MG63 (cell line): ENCODE results near the gene MFSD12. TPM values are rescaled to one million over a fixed set of nuclear protein-coding genes. Genes with fewer than 3 reads are reported as not detected.
"Not testable (repeated sequence)": the region's sequence is repeated elsewhere in the genome, so short reads cannot be mapped to it uniquely, and the experiment has no call there.

Source experiments
- DNase-seq: peaks from one replicate; pipeline ENCODE4 v3.0.0-alpha.2; 2020
- H3K27me3 ChIP-seq: fragments of 250-450 bp; sonication (Bioruptor Pico); 2 replicates; pipeline ENCODE4 v1.5.1; 2020; ENCODE audit warnings: mild to moderate bottlenecking, moderate library complexity
- H3K36me3 ChIP-seq: fragments of 250-450 bp; sonication (Bioruptor Pico); 2 replicates; pipeline ENCODE4 v1.5.1; 2020; ENCODE audit warnings: mild to moderate bottlenecking, moderate library complexity
- H3K4me3 ChIP-seq: fragments of 250-450 bp; sonication (Bioruptor Pico); 2 replicates; pipeline ENCODE4 v1.5.1; 2020; ENCODE audit warnings: mild to moderate bottlenecking, moderate library complexity
- H3K9me3 ChIP-seq: fragments of 250-450 bp; sonication (Bioruptor Pico); 2 replicates; pipeline ENCODE4 v1.5.1; 2020; ENCODE audit warnings: mild to moderate bottlenecking, moderate library complexity
- total RNA-seq: library from RNA; depleted of rRNA; stranded (reverse); fragments of >200 nt; shearing (Covaris generic); gene quantifications from 2 replicates; pipeline ENCODE4 v1.2.3, GENCODE V29; 2014; ENCODE audit warnings: low replicate concordance

Gene MFSD12
- total RNA-seq, 1 experiment from 2014 or later = 26.4 TPM

DNA sequence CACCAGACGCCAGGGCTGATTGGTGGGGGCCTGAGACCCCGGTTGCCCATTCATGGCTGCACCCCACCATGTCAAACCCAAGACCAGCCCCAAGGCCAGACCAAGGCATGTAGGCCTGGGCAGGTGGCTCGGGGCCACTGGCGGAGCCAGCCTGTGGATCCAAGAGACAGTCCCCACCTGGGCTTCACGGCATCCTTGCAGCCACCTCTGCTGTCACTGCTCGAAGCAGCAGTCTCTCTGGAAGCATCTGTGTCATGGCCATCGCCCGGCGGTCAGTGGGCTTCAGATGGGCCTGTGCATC is 22.2 kb downstream of the MFSD12 start:
- Histone ChIP-seq H3K27me3 (no peaks in the 10 kb centered on the region), H3K36me3 (peaks cover 3% of the 10 kb centered on the region; the same call in 1 of the 2 replicates), H3K4me3 (no peak overlapping the region), H3K9me3 (no peaks in the 10 kb centered on the region)
- no peak for DNase-seq

DNA sequence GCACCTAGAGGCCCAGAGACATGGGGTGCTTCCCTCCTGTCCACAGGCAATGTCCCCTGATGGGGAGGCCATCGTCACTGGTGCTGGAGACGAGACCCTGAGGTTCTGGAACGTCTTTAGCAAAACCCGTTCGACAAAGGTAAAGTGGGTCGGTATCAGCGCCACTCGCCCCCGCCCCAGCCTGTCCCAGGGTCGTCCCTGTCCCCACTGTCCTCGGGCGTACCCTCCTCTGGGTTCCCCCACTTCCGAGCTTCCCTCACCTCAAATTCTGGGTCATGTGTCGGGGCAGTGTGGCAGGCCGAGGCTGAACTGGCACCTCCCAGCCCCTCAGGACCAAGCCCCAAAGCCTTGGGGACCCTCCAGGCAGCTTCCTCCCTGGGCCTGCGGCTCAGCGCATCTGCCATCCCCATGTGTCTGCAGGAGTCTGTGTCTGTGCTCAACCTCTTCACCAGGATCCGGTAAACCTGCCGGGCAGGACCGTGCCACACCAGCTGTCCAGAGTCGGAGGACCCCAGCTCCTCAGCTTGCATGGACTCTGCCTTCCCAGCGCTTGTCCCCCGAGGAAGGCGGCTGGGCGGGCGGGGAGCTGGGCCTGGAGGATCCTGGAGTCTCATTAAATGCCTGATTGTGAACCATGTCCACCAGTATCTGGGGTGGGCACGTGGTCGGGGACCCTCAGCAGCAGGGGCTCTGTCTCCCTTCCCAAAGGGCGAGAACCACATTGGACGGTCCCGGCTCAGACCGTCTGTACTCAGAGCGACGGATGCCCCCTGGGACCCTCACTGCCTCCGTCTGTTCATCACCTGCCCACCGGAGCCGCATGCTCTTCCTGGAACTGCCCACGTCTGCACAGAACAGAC is 22.8 kb downstream of the MFSD12 start:
- H3K36me3 ChIP-seq = peaks cover 3% of the 10 kb centered on the region; the same call in 1 of the 2 replicates
- no peak overlapping the region for H3K4me3 ChIP-seq
- no peaks in the 10 kb centered on the region for H3K27me3 ChIP-seq
- no peak for DNase-seq
- no peaks in the 10 kb centered on the region for H3K9me3 ChIP-seq

DNA sequence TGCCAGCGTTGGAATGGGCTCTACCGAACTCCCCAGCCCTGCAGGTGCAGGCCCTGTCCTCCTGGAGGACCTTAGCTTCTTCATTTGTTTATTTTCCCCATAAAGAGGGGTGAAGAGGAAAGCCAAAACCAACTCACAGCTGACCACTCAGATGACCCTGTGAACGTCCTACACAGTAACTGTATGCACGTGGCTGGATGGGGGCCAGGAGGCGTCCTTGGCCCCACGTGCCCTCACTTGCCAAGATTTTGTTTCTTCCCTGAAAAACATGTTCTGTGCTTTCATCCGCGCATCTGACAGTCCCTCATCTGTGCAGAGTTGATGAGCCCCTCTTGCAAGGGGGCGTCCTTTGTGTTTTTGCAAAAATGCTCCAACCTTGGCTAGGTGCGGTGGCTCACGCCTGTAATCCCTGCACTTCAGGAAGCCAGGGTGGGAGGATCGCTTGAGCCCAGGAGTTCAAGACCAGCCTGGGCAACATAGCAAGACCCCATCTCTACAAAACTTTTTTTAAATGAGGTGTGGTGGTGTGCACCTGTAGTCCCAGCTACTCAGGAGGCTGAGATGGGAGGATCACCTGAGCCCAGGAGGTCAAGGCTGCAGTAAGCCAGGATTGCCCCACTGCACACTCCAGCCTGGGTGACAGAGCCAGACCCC is 23.7 kb downstream of the MFSD12 start:
- no peak for DNase-seq
- Histone ChIP-seq H3K4me3 (no peak overlapping the region), H3K36me3 (peaks cover 3% of the 10 kb centered on the region; the same call in 1 of the 2 replicates), H3K27me3 (no peaks in the 10 kb centered on the region), H3K9me3 (no peaks in the 10 kb centered on the region)

DNA sequence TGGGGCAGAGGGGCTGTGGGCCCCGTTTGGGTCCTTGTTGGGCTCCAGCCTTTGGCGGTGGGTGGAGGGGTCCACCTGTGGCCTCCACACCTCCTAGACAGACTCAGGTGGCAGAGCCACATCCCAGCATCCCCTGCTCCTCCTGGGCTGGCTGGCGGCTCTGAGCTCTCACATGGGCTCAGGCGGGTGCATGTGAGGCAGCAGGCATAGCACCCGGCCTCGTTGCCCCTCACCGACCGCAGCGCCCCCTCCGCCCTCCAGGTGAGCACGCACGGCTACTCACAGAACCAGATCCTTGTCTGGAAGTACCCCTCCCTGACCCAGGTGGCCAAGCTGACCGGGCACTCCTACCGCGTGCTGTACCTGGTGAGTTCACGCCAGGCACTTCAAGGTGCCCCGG is 24.4 kb downstream of the MFSD12 start:
- DNase-seq = no peak
- no peaks in the 10 kb centered on the region for H3K27me3 ChIP-seq
- no peaks in the 10 kb centered on the region for H3K9me3 ChIP-seq
- H3K36me3 ChIP-seq = peaks cover 3% of the 10 kb centered on the region; the same call in 1 of the 2 replicates
- H3K4me3 ChIP-seq = no peak overlapping the region

DNA sequence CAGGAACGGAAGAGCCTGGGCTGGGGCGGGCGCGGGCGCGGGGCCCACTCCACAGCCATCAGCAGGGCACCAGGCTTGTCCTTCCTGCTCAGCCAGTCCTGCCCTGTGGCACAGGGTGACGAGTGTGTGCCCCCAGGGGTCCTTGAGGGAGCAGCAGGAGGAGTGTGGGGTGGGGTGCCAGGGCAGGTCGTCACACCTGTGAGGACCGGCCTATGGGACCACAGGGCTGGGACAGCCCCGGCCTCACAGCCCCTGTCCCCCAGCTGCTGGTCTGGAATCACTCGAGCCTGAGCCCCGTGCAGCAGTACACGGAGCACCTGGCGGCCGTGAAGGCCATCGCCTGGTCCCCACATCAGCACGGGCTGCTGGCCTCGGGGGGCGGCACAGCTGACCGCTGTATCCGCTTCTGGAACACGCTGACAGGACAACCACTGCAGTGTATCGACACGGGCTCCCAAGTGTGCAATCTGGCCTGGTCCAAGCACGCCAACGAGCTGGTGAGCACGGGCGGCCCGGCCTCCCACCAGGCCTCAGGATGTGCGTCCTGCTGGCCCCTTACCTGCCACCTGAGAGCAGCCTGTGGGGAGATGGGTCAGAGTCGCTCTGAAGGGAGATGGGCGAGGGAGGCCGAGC is 25.1 kb downstream of the MFSD12 start:
- H3K27me3 ChIP-seq = no peaks in the 10 kb centered on the region
- DNase-seq = no peak
- H3K36me3 ChIP-seq = peaks cover 3% of the 10 kb centered on the region; the same call in 1 of the 2 replicates

DNA sequence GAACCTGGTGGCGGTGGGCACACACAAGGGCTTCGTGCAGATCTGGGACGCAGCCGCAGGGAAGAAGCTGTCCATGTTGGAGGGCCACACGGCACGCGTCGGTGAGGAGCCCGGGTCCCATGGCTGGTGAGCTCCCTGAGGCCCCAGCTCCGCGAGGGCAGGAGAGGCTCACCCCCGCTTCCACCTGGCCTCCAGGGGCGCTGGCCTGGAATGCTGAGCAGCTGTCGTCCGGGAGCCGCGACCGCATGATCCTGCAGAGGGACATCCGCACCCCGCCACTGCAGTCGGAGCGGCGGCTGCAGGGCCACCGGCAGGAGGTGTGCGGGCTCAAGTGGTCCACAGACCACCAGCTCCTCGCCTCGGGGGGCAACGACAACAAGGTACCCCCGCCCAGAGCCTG is 25.7 kb downstream of the MFSD12 start:
- H3K9me3 ChIP-seq = no peaks in the 10 kb centered on the region
- H3K27me3 ChIP-seq = no peaks in the 10 kb centered on the region
- no peak overlapping the region for H3K4me3 ChIP-seq
- peaks cover 3% of the 10 kb centered on the region; the same call in 1 of the 2 replicates for H3K36me3 ChIP-seq
- DNase-seq = no peak

More for the DNA sequence above, 25.1 kb downstream of the MFSD12 start:
- H3K4me3 ChIP-seq = no peak overlapping the region
- no peaks in the 10 kb centered on the region for H3K9me3 ChIP-seq

DNA sequence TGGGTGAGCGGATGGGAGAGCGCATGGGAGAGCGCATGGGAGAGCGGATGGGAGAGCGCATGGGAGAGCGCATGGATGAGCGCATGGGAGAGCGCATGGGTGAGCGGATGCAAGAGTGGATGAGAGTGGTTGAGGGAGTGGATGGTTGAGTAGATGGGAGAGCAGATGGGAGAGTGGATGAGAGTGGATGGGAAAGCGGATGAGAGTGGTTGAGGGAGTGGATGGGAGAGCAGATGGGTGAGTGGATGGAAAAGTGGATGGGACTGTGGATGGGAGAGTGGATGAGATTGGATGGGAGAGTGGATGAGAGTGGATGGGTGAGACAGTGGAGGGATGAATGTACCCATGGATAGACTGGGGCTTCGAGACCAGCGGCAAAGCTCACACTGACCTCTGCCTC is 27.0 kb downstream of the MFSD12 start:
- Histone ChIP-seq H3K27me3 (no peaks in the 10 kb centered on the region), H3K36me3 (peaks cover 3% of the 10 kb centered on the region; the same call in 1 of the 2 replicates), H3K4me3 (no peak overlapping the region), H3K9me3 (no peaks in the 10 kb centered on the region)
- DNase-seq = no peak

DNA sequence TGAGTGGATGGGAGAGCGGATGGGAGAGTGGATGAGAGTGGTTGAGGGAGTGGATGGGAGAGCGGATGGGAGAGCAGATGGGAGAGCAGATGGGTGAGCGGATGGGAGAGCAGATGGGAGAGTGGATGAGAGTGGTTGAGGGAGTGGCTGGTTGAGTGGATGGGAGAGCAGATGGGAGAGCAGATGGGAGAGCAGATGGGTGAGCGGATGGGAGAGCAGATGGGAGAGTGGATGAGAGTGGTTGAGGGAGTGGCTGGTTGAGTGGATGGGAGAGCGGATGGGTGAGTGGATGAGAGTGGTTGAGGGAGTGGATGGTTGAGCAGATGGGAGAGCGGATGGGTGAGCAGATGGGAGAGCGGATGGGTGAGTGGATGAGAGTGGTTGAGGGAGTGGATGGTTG is 28.1 kb downstream of the MFSD12 start:
- not testable (repeated sequence) for DNase-seq

DNA sequence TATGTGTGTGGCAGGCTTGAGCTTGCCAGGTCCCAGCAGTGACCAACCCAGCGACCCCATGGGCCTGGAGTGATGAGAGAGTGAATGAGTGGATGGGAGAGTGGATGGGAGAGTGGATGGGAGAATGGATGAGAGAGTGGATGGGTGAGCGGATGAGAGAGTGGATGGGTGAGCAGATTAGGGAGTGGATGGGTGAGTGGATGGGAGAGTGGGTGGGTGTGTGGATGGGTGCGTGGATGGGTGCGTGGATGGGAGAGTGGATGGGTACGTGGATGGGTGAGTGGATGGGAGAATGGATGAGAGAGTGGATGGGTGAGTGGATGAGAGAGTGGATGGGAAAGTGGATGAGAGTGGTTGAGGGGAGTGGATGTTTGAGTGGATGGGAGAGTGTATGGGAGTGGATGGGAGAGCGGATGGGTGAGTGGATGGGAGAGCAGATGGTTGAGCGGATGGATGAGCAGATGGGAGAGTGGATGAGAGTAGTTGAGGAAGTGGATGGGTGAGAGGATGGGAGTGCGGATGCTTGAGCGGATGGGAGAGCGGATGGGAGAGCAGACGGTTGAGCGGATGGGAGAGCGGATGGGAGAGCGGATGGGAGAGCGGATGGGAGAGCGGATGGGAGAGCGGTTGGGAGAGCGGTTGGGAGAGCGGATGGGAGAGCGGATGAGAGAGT is 28.7 kb downstream of the MFSD12 start:
- H3K36me3 ChIP-seq = peaks cover 3% of the 10 kb centered on the region; the same call in 1 of the 2 replicates
- no peak for DNase-seq
- no peak overlapping the region for H3K4me3 ChIP-seq
- no peaks in the 10 kb centered on the region for H3K9me3 ChIP-seq
- H3K27me3 ChIP-seq = no peaks in the 10 kb centered on the region

More for the DNA sequence above, 28.1 kb downstream of the MFSD12 start:
- H3K4me3 ChIP-seq, H3K36me3 ChIP-seq, H3K27me3 ChIP-seq, H3K9me3 ChIP-seq: not testable (repeated sequence)

DNA sequence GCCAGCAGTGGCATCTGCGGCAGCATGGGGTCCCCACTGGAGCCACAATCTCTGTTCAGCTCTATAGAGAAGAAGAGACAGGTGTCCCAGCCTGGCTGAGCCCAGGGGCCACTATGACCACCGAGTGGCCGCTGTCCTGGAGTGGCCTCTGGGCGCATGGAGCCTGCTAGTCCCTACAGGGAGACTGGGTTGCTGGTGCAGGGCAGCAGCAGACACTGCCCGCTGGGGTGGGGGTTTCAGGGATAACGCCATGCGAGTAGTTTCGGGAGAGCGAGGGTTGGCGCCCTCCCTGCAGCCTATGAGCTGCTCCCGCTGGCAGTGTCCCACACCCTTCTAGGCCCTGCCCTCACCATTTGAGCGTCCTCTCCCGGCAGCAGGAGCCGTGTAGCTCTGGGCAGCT is 29.3 kb downstream of the MFSD12 start:
- peaks cover 3% of the 10 kb centered on the region; the same call in 1 of the 2 replicates for H3K36me3 ChIP-seq
- no peak for DNase-seq
- no peak overlapping the region for H3K4me3 ChIP-seq
- no peaks in the 10 kb centered on the region for H3K9me3 ChIP-seq
- no peaks in the 10 kb centered on the region for H3K27me3 ChIP-seq

DNA sequence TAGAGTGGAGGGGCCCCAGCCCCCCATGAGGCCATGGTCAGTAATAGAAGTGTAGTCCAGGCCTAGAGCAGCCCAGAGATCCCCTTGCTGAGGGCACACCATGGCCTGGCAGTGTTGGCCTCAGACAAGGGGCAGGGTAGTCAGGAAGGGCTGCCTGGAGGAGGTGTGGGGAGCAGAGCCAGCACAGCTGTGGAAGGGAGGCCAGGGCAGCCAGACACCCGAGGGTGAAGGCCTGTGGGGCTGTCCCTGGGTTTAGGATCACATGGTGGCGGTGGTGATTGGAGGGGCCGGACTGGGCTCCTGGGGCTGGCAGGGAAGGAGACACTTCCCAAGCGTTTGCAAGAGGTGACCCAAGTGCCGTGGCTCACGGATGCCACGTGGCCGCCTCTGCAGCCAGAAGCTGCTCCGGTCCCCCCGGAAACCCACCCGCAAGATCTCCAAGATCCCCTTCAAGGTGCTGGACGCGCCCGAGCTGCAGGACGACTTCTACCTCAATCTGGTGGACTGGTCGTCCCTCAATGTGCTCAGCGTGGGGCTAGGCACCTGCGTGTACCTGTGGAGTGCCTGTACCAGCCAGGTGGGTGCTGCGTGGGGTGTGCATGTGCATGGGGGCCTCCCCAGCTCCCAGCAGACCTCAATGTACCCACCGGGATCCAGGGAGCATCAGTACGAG is 30.0 kb downstream of the MFSD12 start:
- no peak for DNase-seq
- no peak overlapping the region for H3K4me3 ChIP-seq
- no peaks in the 10 kb centered on the region for H3K9me3 ChIP-seq
- peaks cover 3% of the 10 kb centered on the region; the same call in 1 of the 2 replicates for H3K36me3 ChIP-seq
- H3K27me3 ChIP-seq = no peaks in the 10 kb centered on the region

DNA sequence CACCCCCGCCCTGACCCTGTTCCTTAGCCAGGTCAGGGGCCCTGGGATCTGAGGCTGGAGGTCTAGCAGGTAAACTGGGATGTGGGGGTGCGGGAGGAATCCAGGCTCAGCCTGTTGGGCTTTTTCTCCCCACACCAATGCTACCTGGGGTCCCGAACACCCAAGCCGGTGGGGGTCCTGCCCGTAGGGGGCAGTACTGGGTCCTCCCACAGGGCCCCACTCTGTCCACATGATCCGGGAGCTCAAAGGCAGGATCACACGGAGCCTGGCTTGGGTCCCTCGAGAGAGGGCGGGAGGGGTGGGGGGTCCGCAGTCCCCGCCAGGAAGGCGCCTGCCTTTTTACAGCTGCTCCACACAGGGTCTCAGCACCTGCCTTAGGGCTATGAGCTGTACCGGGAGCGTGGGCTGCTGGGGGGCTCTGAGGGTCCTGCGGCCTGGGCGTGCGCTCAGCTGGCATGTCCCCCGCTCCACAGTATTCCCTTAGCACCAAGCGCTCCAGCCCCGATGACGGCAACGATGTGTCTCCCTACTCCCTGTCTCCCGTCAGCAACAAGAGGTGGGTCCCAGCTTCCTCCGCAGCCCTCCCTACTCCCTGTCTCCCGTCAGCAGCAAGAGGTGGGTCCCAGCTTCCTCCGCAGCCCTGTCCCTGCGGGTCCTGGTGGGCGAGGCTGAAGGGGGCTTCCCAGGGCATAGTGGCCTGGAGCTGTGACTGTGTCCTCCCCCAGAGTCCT is 30.7 kb downstream of the MFSD12 start:
- no peak overlapping the region for H3K4me3 ChIP-seq
- DNase-seq = no peak
- no peaks in the 10 kb centered on the region for H3K9me3 ChIP-seq
- H3K36me3 ChIP-seq = peaks cover 3% of the 10 kb centered on the region; the same call in 1 of the 2 replicates
- H3K27me3 ChIP-seq = no peaks in the 10 kb centered on the region

DNA sequence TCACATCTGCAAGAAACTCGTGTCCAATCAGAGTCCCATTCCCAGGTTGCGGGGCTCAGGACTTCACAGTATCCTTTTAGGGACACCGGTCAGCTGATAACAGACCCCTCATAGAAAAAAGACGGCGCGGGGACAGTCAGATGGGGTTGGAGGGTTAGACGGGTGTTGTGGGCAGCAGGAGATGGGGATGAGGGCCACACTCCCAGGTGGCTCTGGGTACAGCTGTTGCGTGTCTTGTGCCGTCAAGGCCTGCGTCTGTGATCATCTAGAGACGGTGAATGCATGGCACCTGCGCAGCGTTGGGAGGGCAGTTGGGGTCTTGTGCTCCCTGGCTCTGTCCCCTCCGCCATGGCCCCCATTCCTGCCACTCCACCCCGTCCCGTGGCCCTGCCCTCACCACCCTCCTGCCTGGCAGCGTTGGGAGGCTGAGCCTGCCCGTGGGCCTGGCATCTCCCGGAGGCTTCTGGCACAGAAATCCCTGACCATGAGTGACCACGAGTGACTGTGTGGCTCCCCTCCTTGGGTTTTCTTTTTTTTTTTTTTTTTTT is 32.4 kb downstream of the MFSD12 start:
- Histone ChIP-seq H3K4me3 (no peak overlapping the region), H3K27me3 (no peaks in the 10 kb centered on the region), H3K9me3 (no peaks in the 10 kb centered on the region), H3K36me3 (no peaks in the 10 kb centered on the region)
- no peak for DNase-seq

DNA sequence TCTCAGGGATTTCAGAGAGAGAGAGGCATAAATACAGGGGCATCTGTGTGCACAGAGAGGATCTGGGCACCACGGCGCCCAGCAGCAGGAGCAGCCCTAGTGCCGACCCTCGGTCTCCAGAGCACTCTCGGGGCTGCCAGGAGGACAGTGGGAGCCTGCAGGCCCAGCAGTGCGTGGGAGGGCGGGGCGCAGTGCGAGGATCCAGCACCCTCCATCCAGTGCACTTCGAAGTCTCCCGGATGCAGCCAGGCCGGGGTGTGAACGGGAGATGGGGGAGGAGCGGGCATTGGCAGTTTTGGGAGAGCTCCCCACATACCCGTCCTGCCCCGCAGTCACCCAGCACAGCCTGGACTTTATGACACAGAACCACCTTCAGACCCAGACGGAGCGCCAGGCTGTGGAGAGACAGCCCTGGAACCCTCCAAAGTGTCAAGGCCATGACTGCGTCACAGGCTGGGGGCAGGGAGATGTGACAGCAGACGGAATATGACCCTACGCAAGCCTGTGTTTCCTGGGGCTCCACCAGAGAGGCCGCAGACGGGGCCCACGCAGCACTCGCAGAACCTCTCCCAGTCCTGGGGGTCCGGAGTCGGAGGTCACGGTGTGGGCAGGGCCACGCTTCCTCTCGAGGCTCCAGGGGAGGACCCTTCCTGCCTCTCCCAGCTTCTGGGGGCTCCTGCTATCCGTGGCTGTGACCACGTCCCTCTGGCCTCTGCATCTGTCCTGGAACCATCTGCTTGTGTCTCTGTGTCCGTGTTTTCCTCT is 33.1 kb downstream of the MFSD12 start:
- DNase-seq = no peak
- no peaks in the 10 kb centered on the region for H3K9me3 ChIP-seq
- no peaks in the 10 kb centered on the region for H3K36me3 ChIP-seq
- H3K27me3 ChIP-seq = no peaks in the 10 kb centered on the region
- H3K4me3 ChIP-seq = no peak overlapping the region
